Measurements from ENCODE around the gene GPR15. TPM values are rescaled to one million over a fixed set of nuclear protein-coding genes. Genes with fewer than 3 reads are reported as not detected.

The GPR15 gene
- total and polyA plus RNA-seq, 2 experiments from 2014 or later = not detected

DNA sequence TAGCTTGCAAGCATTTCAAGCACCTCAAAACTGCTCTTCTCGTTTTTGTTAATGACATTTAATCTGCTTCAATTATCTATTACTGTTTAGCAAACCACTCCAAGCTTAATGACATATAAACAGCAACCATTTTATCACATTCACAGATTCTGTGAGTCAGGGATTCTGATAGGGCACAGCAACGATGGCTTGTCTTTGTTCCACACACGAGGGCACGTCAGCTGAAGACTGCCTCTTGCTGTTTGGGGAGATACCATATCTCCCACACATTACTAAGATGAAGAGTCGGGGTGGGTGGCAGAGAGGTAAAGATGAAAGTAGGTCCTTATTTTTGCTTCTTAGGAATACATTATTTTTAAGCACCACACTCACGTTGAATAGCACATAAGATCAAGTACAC is 42.4 kb downstream of the GPR15 start:
- Histone ChIP-seq H4K20me1 (replicated peaks; ENCODE audit: insufficient read depth) (0 out of 2 replicates have a peak, but pooled peaks cover 3% of the 10 kb centered on the region), H3K9me2 (ENCODE audit: insufficient read depth) (no peaks in the 10 kb centered on the region), H2AFZ (no peak overlapping the region), H3K79me2 (replicated peaks; ENCODE audit: insufficient read depth) (no peaks in the 10 kb centered on the region), H3K4me1 (ENCODE audit: insufficient read depth) (no peaks in the 10 kb centered on the region), H3K36me3 (ENCODE audit: insufficient read depth) (peaks cover 13% of the 10 kb centered on the region; the same call in 1 of the 2 replicates), H3K4me3 (no peak overlapping the region), H3K4me2 (no peak overlapping the region), H3K27ac (ENCODE audit: low read depth) (no peak overlapping the region), H3F3A (replicated peaks; ENCODE audit: low read depth) (no peaks in the 10 kb centered on the region), H3K27me3 (ENCODE audit: insufficient read depth) (no peaks in the 10 kb centered on the region)
- Mint-ChIP-seq H3K9me3 (no peaks in the 10 kb centered on the region), H3K27ac (no peak overlapping the region), H3K4me1 (peaks cover 10% of the 10 kb centered on the region), H3K27me3 (ENCODE audit: insufficient read depth, low read depth, poor library complexity) (no peaks in the 10 kb centered on the region), H3K36me3 (ENCODE audit: low read depth) (peaks cover 20% of the 10 kb centered on the region; the same call in 2 of the 3 replicates), H3K4me3 (no peak overlapping the region)
- no peak for ATAC-seq
- no peak for DNase-seq (ENCODE audit: low spot score)
- TF ChIP-seq CTCF (conservative IDR thresholded peaks at IDR 0.05; ENCODE audit: low read depth in 2 of 2) (no peak), POLR2AphosphoS5 (IDR thresholded peaks at IDR 0.05; ENCODE audit: low read depth) (no peak), ZNF114 (CRISPR knock-in tag; IDR thresholded peaks at IDR 0.05) (no peak), EZH2 (IDR thresholded peaks at IDR 0.05; ENCODE audit: low read depth, unreplicated experiment) (no peak), STAT1 (IDR thresholded peaks at IDR 0.05; ENCODE audit: unreplicated experiment) (no peak), JUNB (IDR thresholded peaks at IDR 0.05; ENCODE audit: unreplicated experiment) (no peak), EZH2phosphoT487 (IDR thresholded peaks at IDR 0.05; ENCODE audit: unreplicated experiment) (no peak), REST (IDR thresholded peaks at IDR 0.05; ENCODE audit: unreplicated experiment) (no peak), CREB1 (CRISPR knock-in tag; IDR thresholded peaks at IDR 0.05; ENCODE audit: low read depth) (no peak), ZNF331 (CRISPR knock-in tag; IDR thresholded peaks at IDR 0.05; ENCODE audit: low read depth) (no peak), NANOG (IDR thresholded peaks at IDR 0.05; ENCODE audit: borderline replicate concordance) (no peak)
- TF ChIP-seq, protein P1, sequence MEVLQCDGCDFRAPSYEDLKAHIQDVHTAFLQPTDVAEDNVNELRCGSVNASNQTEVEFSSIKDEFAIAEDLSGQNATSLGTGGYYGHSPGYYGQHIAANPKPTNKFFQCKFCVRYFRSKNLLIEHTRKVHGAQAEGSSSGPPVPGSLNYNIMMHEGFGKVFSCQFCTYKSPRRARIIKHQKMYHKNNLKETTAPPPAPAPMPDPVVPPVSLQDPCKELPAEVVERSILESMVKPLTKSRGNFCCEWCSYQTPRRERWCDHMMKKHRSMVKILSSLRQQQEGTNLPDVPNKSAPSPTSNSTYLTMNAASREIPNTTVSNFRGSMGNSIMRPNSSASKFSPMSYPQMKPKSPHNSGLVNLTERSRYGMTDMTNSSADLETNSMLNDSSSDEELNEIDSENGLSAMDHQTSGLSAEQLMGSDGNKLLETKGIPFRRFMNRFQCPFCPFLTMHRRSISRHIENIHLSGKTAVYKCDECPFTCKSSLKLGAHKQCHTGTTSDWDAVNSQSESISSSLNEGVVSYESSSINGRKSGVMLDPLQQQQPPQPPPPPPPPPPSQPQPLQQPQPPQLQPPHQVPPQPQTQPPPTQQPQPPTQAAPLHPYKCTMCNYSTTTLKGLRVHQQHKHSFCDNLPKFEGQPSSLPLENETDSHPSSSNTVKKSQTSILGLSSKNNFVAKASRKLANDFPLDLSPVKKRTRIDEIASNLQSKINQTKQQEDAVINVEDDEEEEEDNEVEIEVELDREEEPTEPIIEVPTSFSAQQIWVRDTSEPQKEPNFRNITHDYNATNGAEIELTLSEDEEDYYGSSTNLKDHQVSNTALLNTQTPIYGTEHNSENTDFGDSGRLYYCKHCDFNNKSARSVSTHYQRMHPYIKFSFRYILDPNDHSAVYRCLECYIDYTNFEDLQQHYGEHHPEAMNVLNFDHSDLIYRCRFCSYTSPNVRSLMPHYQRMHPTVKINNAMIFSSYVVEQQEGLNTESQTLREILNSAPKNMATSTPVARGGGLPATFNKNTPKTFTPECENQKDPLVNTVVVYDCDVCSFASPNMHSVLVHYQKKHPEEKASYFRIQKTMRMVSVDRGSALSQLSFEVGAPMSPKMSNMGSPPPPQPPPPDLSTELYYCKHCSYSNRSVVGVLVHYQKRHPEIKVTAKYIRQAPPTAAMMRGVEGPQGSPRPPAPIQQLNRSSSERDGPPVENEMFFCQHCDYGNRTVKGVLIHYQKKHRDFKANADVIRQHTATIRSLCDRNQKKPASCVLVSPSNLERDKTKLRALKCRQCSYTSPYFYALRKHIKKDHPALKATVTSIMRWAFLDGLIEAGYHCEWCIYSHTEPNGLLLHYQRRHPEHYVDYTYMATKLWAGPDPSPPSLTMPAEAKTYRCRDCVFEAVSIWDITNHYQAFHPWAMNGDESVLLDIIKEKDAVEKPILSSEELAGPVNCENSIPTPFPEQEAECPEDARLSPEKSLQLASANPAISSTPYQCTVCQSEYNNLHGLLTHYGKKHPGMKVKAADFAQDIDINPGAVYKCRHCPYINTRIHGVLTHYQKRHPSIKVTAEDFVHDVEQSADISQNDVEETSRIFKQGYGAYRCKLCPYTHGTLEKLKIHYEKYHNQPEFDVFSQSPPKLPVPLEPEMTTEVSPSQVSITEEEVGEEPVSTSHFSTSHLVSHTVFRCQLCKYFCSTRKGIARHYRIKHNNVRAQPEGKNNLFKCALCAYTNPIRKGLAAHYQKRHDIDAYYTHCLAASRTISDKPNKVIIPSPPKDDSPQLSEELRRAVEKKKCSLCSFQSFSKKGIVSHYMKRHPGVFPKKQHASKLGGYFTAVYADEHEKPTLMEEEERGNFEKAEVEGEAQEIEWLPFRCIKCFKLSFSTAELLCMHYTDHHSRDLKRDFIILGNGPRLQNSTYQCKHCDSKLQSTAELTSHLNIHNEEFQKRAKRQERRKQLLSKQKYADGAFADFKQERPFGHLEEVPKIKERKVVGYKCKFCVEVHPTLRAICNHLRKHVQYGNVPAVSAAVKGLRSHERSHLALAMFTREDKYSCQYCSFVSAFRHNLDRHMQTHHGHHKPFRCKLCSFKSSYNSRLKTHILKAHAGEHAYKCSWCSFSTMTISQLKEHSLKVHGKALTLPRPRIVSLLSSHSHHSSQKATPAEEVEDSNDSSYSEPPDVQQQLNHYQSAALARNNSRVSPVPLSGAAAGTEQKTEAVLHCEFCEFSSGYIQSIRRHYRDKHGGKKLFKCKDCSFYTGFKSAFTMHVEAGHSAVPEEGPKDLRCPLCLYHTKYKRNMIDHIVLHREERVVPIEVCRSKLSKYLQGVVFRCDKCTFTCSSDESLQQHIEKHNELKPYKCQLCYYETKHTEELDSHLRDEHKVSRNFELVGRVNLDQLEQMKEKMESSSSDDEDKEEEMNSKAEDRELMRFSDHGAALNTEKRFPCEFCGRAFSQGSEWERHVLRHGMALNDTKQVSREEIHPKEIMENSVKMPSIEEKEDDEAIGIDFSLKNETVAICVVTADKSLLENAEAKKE (CRISPR knock-in tag; IDR thresholded peaks at IDR 0.05) = no peak
- TF ChIP-seq, protein P2, sequence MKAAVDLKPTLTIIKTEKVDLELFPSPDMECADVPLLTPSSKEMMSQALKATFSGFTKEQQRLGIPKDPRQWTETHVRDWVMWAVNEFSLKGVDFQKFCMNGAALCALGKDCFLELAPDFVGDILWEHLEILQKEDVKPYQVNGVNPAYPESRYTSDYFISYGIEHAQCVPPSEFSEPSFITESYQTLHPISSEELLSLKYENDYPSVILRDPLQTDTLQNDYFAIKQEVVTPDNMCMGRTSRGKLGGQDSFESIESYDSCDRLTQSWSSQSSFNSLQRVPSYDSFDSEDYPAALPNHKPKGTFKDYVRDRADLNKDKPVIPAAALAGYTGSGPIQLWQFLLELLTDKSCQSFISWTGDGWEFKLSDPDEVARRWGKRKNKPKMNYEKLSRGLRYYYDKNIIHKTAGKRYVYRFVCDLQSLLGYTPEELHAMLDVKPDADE (IDR thresholded peaks at IDR 0.05) = no peak
